Fibroblast of gingiva (primary cell): ENCODE results near the gene TBX21.

Experiments
- DNase-seq: peaks from one replicate; pipeline ENCODE4 v3.0.0-alpha.2; 2011; ENCODE audit warnings: low read depth

Gene TBX21

DNA sequence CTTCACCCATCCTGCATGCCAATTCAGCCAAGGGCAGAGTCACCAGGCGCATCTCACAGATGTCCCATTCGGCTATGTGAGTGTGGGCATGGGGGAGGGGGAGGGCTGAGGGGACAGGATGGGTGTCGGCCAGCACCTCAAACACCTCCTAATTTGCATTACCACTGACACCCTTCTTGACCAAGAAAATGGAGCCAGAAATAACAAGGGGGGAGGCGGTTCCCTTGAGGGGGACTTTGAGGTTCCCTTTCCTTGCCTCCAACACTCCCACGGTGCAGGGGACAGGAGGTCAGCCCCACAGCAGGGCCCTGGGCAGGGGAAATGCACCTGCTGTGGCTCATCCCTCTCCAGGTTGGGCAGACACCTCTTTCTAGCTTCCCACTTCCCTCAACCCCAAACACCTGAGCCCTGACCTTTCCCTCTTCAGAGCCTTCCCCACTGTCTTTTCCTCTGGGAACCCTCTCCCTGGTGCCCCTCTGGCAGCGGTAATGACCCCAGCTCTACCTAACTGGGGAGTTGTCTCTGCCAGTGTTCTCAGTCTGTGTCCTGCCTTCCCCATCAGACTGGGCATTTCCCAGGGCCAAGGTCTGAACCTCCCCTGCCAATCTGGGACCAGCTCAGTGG, 18.2 kb upstream of the TBX21 start:
- no peak for DNase-seq

DNA sequence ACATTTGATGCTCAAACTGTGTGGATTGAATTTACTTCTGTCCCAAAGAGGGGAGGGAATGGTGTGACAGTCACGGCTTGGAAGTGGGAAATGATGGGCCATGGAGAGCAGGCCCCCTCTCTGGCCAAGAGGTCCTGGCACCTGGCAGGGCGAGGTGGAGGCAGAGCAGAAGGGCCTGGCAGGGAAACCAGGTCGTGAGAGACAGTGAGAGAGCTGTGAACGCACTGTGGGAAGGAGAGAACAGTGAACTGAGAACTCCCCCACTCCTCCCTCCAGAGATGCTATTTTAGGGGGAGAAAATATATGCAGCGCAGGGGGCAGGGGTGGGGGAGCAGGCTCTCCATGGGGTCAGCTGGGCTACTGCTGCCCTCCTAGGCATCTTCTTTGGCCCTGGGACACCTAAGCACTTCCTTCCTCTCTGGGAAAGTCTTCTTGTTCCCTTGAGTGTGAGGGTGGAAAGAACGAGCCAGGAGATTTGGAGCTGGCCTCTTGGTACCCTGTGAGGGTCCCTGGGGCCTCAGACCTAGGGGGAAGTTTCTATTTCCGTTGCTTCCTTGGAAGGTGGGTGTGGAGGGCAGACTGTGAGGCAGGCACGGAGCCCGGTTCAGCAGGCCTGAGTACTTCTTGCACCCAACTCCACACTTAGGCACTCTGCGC, 17.2 kb upstream of the TBX21 start:
- DNase-seq: no peak

DNA sequence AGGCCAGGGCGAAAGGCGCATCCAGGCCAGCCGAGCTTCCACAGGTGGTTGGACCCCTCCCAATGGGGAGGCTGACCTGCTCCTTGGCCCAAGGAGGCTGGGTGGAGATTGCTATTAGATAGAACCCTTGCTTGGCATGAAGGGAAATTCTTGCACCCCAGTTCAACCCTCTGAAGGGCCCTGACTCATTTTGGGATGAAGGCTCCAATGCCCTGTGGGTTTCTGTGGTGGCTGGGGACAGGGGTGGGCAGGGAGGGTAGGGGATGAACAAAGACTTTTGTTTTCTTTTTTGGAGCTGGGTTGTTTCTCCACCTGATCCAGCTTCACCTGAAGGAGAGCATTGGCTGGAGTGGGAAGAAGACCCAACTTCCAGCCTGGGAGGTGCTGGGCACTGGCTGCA, 16.7 kb upstream of the TBX21 start:
- no peak for DNase-seq

DNA sequence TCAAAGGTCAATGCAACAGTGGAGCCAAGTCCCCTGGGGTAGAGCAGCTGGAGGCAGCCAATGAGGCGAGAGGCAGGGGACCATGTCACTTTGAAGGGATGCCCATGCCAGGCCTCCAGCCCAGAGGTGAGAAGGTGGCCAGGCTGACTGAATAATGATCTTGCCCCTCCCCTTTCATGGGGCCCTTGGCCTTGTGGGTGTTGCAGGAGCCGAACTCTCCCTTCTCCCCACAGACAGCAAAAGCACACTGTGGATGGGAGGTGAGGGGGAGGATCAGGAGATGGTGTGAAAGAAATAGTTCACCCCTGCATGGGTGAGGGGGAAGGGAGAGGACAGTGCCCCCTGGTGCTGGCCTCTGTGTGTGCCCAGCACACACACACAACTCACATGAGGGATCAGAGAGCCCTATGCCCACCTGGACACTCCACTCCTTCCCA, 15.8 kb upstream of the TBX21 start:
- DNase-seq: no peak

DNA sequence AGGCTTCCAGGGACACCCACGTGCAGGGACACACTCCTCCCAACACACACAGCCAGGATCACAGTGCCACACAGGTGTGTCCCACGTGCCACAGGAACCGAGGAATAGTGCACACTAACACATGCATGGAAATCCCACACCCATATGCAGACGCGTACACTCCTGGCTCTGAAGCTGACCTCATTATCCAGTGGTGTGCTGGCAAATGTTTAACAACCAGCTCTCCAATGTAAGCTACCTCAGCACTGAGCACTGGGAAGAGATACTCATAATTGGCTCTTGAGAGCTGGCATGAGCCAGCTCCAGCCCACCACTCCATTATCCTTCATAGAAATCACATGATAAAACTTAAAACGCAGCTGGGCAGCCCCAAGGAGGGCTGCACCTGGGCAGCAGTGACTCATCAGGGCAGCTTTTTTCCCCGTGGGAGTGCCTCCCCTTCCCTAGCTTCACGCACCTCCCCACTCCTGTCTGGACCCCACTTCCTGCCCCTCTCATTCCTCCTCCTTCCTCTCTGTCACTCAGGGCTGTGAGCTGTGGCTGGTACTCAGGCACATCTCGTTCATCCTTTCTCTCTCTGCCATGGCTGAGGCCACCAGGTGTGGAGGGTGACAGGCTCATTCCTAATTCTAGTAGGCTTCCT, 14.9 kb upstream of the TBX21 start:
- no peak for DNase-seq

DNA sequence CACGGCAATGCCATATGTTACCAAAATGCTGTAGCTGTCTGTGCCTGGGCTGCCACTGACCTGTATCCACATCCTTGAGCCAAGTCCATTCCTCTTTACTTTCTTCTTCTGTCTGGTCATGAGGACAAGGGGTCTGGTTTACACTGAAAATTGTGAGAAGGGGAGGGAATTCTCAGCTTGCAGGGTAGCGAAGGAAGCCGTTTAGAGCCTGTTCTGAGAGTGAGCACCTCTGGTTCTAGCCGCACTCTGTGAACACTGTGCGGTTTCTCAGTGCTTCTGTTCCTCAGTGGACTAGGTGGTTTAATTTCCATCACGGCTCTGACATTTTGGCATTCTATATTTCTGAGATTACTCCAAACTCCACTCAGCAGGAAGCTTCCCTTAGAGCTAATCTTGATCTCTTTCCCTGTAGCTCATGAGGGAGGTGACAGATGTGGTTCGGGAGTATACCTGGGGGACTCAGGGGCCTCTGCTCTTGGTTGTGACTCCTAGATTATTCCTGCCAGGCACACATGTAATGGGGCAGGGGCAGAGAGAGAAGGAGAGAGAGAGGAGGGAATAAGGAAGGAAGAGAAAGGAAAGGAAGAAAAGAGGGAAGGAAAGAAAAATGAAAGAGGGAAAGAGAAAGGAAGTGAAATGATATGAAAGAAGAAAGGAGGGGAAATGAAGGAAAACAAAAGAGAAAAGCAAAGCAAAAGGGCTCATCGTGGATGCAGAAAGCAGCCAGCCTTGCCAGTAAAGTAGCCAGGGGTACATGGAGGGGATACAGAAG, 14.2 kb upstream of the TBX21 start:
- DNase-seq: no peak

DNA sequence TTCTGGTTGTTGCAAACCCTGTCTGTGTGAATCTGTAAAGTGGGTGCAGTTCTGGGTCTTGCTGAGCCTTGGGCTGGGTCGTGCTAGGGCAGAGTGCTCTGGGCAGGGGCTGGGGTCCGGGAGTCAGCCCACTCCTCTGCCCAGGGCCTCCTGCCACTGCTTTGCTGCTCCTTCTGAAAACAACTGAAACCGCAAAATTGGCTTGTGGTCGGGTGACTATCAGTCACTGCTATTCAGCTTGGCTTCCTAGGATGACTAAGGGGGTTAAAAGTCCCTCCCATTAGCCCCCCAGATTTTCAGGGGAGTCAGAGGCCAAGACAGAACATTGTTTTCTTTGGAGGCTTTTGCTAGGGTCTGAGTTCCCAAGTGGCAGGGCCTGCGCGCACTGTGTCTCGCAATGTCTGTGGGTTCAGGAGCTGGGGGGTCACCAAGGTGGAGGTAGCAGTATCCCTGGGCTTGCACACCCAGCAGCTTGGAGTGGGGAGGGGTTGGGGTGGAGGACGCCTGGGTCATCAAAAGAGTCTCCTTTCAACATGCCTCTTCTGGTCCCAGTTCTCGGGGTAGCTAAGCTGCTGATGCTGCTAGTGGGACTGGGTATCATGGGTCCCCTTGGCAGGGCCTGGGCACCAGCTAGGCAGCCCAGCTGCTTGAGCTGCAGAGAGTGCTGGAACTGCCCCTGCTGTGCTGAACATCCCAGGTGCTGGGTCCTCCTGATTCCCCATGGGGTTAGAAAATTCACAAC, 13.5 kb upstream of the TBX21 start:
- no peak for DNase-seq

DNA sequence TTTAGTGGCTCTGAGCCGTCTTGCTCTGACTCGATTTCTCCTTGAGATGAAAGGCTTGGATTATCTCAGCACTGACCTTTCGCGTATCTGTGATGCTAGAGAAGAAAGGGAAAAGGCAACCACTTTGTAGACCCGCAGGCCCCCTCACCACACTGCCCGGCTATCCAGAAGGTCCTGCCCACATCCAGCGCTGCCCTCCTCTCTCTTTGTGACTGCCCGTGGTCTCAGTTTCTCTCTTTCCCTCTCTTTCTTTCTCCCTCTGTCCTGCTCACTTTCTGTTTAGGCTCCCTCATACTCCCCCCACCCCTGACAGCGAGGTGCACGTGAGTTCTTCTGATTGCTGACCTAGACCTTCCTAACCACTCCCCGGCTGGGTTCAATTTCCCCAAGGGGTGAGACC, 12.8 kb upstream of the TBX21 start:
- no peak for DNase-seq

DNA sequence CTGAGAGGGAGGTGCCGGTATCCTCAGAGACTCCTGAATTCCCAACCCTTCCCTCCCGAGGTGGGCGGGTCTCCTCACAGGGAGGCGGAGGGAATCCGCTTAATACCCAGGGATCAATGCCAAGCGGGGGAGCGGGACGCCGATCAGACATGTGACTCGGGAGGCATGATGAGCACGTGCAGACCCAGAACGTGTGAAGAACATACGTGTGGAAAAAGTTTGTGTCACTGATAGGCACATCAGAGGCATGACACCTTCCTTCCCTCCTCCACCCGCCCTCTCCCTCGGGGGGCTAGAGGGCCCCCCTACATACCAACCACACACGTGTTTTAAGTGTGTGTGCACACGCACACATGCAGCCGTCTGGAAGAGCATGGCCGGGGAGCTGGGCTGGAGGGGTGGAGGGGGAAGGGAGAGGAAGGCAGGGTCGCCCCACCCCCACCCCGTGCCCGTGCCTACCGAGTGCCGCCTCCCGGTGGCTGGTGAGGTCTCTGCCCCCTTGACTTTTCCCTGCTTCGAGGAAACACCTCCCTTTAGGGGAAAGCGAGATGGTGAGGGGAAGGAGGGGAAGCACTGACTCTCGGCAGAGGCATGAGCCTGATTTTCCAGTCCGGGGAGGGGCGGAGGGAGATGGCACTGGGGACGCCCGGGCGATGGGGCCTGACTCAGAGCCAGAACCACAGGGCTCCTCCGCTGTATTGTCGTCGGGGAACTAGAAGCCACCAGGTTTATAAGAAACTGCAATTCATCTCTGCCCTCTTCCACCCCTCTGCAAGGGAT, 12.1 kb upstream of the TBX21 start:
- no peak for DNase-seq

DNA sequence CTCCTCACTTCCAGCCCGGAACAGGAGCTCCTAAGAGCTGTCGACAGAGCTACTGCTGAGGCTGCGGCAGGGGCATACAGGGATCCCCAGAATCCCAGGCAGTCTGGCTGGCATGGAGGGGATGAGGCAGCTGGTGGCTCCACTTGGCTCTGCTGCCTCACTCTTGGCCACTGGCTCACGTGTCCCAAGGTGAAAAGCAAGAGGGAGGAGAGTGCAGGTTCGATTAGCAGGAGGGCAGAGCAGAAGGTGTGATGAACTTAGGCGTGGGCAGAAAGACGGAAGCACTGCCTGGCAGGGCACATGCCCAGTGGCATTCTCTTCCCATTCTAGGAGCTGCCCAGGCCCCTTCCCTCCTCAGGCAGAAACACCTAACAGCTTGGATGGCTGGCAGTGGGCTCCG, 11.3 kb upstream of the TBX21 start:
- no peak for DNase-seq

DNA sequence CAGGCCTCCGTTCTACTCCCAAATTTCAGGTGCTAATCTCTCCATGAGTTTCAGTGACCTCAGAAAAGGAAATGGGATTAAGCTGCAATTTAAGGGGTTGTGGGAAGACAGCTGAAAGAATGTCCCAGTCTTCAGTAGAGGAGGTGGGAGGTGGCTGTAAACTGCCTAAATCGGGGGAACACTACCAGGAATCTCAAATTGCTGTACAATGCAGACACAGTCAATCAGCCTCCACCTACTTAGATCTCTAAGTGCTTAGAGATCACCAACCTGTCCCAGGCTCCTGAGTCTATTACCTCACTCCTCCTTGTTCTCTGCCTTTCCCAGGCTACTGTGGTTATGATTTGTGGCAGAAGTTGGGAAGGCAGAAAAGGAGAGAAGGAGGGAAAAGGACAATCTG, 8.3 kb upstream of the TBX21 start:
- DNase-seq: no peak

DNA sequence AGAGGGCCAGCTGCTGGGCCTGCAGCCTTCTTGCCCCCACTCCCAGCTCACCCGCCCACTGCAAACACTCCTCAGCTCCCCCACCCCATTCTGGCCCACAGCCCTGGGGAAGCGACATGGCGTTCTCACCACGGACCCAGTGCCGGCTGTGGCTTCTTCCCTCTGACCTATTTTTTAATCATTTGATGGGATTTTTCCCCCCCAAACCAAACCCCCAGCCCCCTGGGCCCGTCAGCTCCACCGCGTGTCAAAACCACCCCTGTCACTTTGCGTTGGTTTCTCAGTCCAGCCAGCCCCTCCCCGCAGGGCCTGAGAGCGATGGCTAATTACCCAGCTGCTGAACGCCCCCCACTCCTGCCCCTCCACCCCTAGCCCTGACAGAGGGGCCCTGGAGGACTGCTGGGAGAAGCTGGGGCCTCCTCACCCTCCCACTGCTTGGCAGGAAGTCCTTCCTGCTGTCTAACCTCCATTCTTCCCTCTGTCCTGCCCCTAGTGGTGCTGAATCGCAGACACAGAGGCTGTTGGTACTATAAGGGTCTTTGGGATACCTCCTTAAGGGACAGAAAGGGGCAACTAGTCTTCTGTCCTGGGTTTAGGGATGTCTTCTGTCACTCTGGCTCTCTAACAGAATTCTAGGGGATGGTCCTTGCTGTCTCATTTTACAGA, 7.5 kb upstream of the TBX21 start:
- no peak for DNase-seq

DNA sequence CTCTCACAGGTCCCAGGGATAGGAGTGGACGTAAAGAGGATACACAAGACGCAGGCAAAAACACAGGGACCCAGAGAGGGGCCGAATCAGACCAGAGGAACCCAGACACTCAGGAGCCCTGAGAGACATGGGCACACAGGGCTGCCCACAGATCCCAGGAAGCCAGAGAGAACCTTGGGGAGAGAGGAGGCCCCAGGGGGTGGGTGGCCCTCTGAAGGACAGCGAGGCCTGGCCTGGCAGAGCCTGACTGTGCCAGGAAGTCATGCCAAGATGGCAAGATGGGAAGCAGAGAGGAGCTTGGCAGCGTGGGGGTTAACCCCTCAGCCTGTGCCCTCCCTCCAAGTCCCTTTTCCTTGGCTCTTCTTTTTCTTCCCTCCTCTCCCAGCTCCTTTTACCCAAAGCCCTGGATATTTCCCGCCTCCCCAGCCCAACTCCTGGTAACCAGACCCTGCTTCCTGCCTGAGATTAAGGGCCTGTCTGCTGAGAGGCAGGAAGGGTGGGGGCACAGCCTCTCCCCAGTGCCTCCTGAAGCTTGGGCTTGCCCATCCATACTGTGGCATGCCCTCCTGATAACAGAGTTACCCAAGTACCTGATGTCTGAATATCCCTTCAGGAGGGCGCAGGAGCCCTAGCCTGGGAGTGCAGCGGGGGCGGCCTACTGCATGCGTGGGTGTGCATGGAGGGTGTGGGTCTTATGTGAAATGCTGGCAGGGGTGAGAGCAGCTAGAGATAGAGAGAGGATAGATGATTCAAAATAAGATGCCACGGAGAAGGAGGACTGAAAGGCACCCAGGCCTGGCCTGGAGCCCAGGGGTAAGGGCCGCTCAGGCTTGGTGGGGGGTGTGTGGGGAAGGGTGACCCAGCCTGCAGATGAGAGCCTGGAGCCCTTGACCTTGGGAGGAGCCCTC, 6.0 kb upstream of the TBX21 start:
- no peak for DNase-seq

DNA sequence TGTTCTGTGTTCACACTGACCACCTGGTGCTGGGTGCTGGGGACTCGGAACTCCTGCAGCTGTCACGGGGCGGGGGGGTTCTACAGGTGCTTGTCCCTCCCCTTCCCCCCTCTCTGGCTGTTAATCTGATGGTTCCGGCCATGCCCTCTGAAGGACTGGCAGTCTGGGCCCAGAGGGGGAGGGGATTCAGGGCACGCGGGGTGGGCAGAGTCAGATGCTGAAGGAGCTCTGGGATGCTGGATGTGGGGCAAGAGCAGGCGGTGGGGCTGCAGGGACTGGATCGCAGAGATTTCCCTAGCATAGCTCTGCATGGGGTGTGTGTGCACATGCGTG, 5.4 kb upstream of the TBX21 start:
- no peak for DNase-seq

DNA sequence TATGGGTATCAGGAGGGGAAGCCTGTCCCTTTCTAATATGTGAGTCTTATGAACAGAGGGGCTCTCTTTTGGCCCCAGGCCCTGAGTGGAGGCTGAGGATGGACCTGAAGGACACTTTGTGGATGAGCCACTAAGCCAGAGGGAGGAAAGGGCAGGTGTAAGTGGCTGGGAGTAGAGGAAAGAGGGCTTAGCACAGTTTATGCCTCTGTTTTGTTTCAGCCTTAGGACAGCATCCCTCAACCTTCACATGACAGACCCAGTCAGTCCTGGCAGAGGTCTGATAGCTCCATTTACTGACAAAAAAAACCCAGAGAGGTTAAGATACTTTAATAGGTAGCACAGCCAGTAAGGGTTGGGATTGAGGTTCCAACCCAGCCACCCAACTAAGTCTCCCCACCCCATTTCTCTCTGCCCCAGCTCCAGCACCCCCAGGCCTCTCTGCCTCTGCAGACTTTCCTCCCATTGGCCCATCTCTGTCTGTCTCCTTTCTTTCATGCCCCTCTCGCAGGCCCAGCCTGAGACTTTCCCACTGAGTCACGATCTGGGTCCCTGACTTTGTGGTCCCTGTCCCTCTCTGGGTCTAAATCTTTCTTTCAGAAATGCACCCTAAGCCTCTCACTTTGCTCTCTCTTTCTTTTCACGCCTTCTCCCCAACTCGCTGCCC, 4.7 kb upstream of the TBX21 start:
- no peak for DNase-seq

DNA sequence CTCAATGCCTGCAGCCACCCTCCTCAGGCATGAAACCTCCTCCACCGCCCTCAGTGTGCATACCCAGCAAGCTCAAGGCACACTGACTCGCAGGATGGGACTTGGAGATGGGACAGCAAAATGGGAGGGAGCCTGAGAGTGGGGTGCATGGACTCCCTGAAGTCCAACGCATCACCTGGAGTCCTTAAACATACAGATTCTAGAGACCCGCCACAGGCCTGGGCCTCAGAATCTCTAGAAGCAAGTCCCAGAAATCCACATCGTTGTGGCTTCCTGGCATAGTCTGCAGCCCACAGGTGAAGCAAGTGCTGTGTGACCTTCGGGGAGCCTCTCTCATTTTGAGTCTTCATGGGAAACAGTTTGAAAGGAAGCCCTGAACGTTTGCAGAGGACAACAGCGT, 3.6 kb upstream of the TBX21 start:
- DNase-seq: no peak

DNA sequence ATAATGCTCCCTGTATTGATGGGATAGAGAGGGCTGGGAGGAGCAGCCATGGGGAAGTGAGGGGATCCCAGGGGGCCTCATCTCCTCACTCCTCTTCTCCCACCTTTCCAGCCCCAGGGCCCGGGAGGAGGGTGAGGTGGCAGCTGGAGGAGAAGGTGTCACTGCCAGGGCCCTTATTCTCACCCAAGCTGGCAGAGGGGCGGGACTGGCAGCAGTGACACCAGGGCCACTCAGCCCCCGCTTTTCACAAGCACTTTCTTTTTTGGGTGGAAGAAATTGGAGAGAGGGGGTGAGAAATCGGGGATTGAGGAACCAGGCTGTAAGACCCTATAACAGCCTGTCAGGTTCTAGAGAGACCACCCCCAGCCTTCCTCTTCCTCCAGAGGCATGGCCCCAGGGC, 2.4 kb upstream of the TBX21 start:
- DNase-seq: no peak

DNA sequence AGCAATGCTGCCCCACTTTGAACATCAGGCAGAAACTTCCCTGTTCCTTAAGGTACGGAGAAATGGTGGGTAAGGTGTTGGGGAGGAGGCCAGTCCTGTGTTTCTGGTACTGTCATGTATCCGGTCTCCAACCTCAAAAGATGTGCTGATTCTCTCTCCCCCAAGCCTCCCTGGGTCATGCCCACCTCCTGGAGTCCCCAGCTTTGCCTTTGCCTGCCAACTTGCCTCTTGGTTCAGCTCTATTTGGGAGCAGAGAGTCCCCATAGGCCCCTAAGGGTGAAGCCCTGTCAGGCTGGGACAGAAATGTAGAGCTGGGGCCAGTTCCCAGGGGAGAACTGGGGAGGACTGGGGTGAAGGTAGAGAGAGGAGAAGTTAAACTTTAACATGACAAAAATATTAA, 1.6 kb upstream of the TBX21 start:
- no peak for DNase-seq

DNA sequence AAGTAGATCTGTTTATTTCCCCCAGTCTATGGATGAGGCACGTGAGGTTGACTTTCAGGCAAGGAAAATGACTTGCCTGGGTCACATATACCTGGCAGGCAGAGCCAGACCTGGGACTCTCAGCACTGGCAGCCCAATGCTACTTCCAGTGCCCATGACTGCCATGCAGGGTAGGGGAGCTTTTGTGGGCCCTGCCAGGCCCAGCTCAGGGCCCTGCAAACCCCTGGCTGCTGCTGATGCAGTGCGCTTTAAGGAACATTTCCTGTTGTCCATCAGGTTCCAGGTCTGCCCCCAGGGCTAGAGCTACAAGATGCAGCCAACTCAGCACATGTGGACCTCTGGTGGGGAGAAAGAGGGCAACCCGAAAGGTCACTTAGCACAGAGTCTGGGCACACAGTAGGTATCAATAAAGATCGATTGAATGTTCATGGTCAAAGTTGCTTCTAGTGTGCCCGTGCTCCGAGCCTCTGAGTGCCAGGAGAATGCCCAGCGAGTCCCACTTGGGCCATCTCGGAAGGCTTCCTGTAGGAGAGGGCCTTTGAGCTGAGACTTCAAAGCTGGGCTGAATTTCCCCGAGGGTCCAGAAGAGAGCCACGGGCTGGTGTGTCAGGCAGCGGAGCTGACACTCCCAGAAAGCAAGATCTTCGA, 513 bp upstream of the TBX21 start:
- no peak for DNase-seq
